ENCODE results near the gene GNAI3.
"Not testable (repeated sequence)": the region's sequence is repeated elsewhere in the genome, so short reads cannot be mapped to it uniquely, and the experiment has no call there.

Gene GNAI3

GRCh38 chr1:109639841-109640184 lies 91.4 kb downstream of the GNAI3 start:
- DNase-seq, result no peak

- peak; percentile 45 for DNase-seq
Observed at GRCh38 chr1:109640285-109640865, 92.0 kb downstream of the GNAI3 start.

- no peak for DNase-seq
Observed at GRCh38 chr1:109641078-109641740, 92.8 kb downstream of the GNAI3 start.

- no peak for DNase-seq
Observed at GRCh38 chr1:109641861-109642260, 93.4 kb downstream of the GNAI3 start.

- no peak for DNase-seq
Observed at GRCh38 chr1:109642626-109643025, 94.2 kb downstream of the GNAI3 start.

GRCh38 chr1:109643385-109644230 lies 95.2 kb downstream of the GNAI3 start:
- DNase-seq, result peak; percentile 57

- DNase-seq, result no peak
Observed at GRCh38 chr1:109644670-109645069, 96.3 kb downstream of the GNAI3 start.

- peak; percentile 43 for DNase-seq
Observed at GRCh38 chr1:109649491-109649914, 101.1 kb downstream of the GNAI3 start.

- no peak for DNase-seq
Observed at GRCh38 chr1:109650609-109651008, 102.2 kb downstream of the GNAI3 start.

- DNase-seq, result no peak
Observed at GRCh38 chr1:109652402-109652801, 104.0 kb downstream of the GNAI3 start.

- no peak for DNase-seq
Observed at GRCh38 chr1:109653306-109653705, 104.9 kb downstream of the GNAI3 start.

- DNase-seq, result no peak
Observed at GRCh38 chr1:109654519-109654918, 106.1 kb downstream of the GNAI3 start.

GRCh38 chr1:109655615-109656519 lies 107.5 kb downstream of the GNAI3 start, which contains the start of gene GSTM4:
Gene GSTM4, plus strand, starts transcription at chr1:109656099. Its CDS starts 291 bp downstream, at chr1:109656390.
- peak; percentile 19 for DNase-seq

- no peak for DNase-seq
Observed at GRCh38 chr1:109657395-109657794, 109.0 kb downstream of the GNAI3 start.

GRCh38 chr1:109657970-109658369 lies 109.6 kb downstream of the GNAI3 start:
- DNase-seq, result no peak

- no peak for DNase-seq
Observed at GRCh38 chr1:109658533-109659042, 110.2 kb downstream of the GNAI3 start.

GRCh38 chr1:109659145-109659544 lies 110.7 kb downstream of the GNAI3 start:
- DNase-seq, result no peak

GRCh38 chr1:109659997-109660690 lies 111.7 kb downstream of the GNAI3 start:
- DNase-seq, result peak; percentile 28

- DNase-seq, result not testable (repeated sequence)
Observed at GRCh38 chr1:109660691-109661026, 112.2 kb downstream of the GNAI3 start.

GRCh38 chr1:109661391-109661790 lies 113.0 kb downstream of the GNAI3 start:
- no peak for DNase-seq

GRCh38 chr1:109664671-109665070 lies 116.3 kb downstream of the GNAI3 start:
- no peak for DNase-seq

Measured in NCI-H1092 treated with DMSO at 0.1 percent for 48 hours (cell line).